ENCODE measurements around the gene PTPRA.

PTPRA gene

GRCh38 chr20:3082306-3082951 is 209.1 kb downstream of the PTPRA start:
- peak in 2 of 6 experiments; percentile 25 to 46 for DNase-seq

DNA sequence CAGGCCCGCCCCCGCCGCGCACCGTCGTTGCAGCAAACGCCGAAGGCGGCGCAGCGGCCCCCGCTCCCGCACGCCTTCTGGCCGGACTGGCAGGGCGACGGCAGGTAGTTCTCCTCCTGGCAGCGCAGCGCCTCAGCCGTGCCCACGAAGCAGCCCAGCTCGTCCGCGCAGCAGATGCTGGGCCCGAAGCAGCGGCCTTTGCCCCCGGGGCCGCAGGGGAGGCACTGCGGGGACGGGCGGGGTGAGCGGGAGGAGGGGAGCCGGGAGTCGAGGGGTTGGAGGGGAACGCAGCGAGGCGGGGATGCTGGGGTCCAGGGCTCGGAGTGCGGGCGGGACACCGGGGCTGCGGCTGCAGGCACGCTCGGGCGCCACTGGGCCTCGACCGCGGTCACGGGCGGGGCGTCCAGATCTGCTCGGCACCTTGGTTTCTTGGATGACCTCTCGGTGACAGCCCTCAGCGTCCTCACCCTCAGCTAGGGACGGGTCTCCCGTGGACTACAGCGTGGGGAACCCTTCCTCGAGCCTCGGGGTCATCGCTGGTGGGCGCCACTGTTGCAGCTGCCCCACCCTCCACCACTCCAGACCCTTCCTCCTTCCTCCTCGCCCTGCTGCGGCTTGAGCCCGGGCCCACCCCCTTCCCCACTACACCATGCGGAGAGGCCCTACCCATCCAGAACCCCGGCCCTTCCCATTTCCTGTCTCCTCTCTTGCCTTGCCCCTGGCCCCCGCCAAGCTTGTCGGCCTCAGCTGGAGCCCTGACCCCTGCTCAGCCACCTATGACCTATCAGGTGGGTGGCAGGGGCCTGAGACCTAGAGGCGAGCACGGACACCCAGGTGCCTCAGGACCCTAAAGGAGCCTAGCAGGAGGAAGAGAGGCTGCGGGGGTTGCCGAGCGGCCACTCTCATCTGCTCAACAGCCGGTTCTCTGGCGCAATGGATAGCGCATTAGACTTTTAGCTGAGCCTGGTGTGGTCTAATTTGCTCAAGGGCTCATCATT is 210.0 kb downstream of the PTPRA start:
- peak in 2 of 6 experiments; percentile 25 to 31 for DNase-seq

- no peak for DNase-seq
These were observed 211.2 kb downstream of the PTPRA start, which contains the start of gene AVP for GRCh38 chr20:3084283-3084985. TSS of gene AVP (minus strand) at chr20:3084724. CDS start at chr20:3084674, 50 bp downstream.

DNA sequence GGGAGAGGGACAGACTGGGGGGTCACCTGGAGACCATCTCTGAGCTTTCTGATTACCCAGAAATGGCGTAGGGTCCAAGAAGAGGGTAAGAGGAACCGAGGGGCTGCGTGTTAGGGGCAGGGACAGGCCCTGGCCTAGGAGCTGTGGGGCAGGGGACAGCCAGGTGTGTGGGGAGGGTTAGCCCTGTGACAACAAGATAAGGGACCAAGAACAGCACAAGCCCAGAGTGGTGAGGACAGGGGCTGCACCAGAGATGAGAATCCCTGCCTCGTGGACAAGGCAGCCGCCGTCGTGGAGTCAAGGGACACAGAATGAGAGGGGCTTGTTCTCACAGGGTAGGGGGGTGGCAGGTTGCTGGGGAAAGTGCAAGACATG is 211.7 kb downstream of the PTPRA start:
- no peak for DNase-seq

GRCh38 chr20:3085571-3086072 is 212.3 kb downstream of the PTPRA start:
- no peak for DNase-seq

GRCh38 chr20:3088031-3088430 is 214.8 kb downstream of the PTPRA start:
- DNase-seq, result no peak

Measured in stimulated activated naive CD4-positive, alpha-beta T cell (primary cell).